Activated naive CD8-positive, alpha-beta T cell treated with anti-CD3 and anti-CD28 coated beads, Interleukin-2, amount 50 U/mL, for 24 hours (primary cell): ENCODE results near the gene GTPBP8.
A peak's percentile ranks its signal among the peaks of the same experiment; 100 is the strongest.
"Not testable (repeated sequence)": the region's sequence is repeated elsewhere in the genome, so short reads cannot be mapped to it uniquely, and the experiment has no call there.

Experiments
- ATAC-seq: fragments of 150-1000 bp; cut with Tn5 transposase; one replicate; pipeline ENCODE4 v1.10.0; 2021
- DNase-seq: peaks from one replicate; pipeline ENCODE4 v3.0.0; 2021
- H3K27ac Mint-ChIP-seq: one replicate; pipeline ENCODE4 v1.8.0; 2021; ENCODE audit warnings: mild to moderate bottlenecking, mixed read lengths
- H3K27me3 Mint-ChIP-seq: one replicate; pipeline ENCODE4 v1.8.0; 2021; ENCODE audit warnings: mixed read lengths
- H3K36me3 Mint-ChIP-seq: one replicate; pipeline ENCODE4 v1.8.0; 2021; ENCODE audit warnings: low read depth, mixed read lengths
- H3K4me1 Mint-ChIP-seq: one replicate; pipeline ENCODE4 v1.8.0; 2021; ENCODE audit warnings: mixed read lengths
- H3K4me3 Mint-ChIP-seq: one replicate; pipeline ENCODE4 v1.8.0; 2021; ENCODE audit warnings: mild to moderate bottlenecking, moderate library complexity, mixed read lengths
- H3K9me3 Mint-ChIP-seq: one replicate; pipeline ENCODE4 v1.8.0; 2021; ENCODE audit warnings: mixed read lengths

GTPBP8 gene

DNA sequence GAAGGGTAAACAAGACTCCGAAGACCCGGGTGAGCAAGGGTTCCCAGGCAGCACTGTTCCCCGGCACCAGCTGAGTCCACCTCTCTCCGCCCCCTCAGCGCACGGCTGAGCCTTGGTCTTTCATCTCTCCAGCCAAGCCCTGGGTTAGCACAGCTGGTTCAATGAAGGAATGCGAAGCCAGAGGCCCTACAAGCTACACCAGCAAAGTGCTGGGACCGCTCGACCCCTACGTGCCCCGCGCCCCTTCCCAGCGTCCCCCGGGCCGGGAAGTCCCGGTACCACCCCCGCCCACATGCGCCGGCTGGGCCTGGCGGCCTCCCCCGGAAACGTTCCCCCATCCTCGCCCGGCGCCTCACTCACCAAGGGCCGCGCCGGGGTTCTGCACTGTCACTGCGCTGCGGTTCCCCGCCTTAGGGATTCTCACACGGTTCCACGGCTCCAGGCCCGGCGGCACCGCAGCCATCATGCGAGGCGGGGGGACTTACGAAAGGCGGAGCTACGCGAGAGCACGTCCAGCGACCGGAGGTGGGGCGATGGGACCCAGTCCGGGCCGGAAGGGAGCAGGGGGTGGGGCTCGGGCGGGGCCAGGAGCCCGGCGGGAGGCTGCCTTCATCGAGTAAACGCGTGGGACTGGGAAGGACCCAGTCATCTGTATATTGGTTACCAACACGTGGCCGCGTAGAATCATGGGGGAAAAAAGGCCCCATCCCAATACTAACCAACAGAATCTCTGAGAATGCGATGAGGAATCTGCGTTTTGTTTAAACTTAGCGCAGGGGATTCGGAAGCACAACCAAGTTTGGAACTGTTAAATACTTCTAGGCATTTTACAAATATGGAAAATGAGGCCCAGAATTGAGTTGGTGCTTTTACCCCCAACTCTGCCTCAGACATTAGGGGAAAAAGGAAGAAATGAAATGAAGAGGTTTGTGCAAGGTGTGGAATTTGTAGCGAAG, 28.7 kb downstream of the GTPBP8 start:
- DNase-seq (peak; percentile 86), ATAC-seq (peak; percentile 95)
- Mint-ChIP-seq H3K4me1 (peaks cover 53% of the 10 kb centered on the region), H3K27me3 (no peaks in the 10 kb centered on the region), H3K36me3 (peaks cover 24% of the 10 kb centered on the region), H3K27ac (peak overlapping the region; percentile 93), H3K9me3 (peaks cover 3% of the 10 kb centered on the region), H3K4me3 (peak overlapping the region; percentile 96)

DNA sequence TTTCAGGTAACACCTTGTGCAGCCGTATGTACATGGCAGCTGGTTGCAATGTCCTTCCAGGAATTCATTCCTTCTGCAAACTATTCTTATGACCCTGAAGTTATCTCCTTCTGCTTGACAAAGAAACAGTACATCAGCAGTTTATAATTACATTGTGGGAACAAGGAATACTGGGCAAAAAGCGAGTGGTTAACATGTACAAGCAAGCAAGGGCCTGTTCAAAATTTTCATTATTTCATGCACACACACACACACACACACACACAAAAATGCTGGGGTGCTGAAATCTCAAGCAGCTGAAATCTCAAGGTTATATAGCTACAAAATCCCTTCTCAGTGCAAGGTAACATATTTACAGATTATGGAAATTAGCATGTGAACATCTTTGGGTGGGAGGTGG, 30.7 kb downstream of the GTPBP8 start:
- no peak overlapping the region for H3K4me3 Mint-ChIP-seq
- H3K36me3 Mint-ChIP-seq: peaks cover 7% of the 10 kb centered on the region
- H3K27ac Mint-ChIP-seq: no peak overlapping the region
- DNase-seq (no peak), ATAC-seq (no peak)
- H3K4me1 Mint-ChIP-seq: peaks cover 41% of the 10 kb centered on the region
- no peaks in the 10 kb centered on the region for H3K27me3 Mint-ChIP-seq
- peaks cover 3% of the 10 kb centered on the region for H3K9me3 Mint-ChIP-seq

DNA sequence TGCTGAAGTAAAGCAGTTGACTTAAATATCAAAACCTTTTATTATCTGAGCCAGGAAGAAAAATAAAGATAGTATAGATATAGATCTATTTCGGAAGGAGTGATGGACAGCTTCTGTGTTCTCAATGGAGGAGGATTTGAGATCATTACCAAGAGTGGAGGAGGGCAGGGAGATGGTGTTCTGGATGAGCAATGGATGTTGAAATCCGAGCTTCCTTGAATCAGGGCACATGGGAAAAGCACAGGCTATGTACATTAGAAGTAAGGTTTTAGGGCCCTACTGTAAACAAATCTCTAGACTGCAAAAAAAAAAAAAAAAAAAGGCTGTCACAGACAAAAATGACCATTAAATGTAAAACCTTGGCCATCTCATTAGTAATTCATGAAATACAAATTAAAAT, 43.2 kb downstream of the GTPBP8 start:
- DNase-seq (no peak), ATAC-seq (no peak)
- Mint-ChIP-seq H3K4me1 (no peaks in the 10 kb centered on the region), H3K36me3 (no peaks in the 10 kb centered on the region), H3K27ac (no peak overlapping the region), H3K4me3 (no peak overlapping the region), H3K27me3 (no peaks in the 10 kb centered on the region), H3K9me3 (no peaks in the 10 kb centered on the region)

DNA sequence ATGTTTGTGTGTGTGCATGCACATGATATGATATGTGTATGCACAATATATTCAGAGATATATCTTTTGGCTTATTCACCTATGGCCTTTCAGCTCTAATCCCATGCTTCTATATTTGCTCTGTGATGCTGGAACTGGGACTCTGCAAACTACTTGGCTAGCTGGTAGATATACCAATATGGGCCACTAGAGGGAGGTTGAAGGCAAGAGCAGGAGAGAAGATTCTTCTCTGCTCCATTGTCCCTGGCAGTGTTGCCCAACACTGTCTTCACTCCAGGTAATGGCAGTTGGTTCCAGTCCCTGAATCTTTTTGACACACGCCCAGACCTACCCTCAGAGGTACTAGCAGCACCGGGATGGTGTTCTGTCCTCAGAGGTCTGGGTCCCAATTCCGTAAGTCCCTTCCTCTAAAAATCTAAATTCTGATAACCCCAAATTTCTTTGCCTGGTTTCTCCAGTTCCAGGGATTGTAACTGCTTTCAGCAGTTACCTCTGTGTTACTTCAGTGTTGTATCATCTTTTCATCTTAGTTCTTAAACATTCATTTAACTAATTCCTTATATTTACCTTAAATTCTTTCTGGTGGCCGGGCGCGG, 44.7 kb downstream of the GTPBP8 start:
- peak; percentile 72 for ATAC-seq
- no peaks in the 10 kb centered on the region for H3K36me3 Mint-ChIP-seq
- H3K27me3 Mint-ChIP-seq: no peaks in the 10 kb centered on the region
- H3K4me3 Mint-ChIP-seq: no peak overlapping the region
- no peak overlapping the region for H3K27ac Mint-ChIP-seq
- H3K9me3 Mint-ChIP-seq: no peaks in the 10 kb centered on the region
- no peaks in the 10 kb centered on the region for H3K4me1 Mint-ChIP-seq
- DNase-seq: peak; percentile 28

DNA sequence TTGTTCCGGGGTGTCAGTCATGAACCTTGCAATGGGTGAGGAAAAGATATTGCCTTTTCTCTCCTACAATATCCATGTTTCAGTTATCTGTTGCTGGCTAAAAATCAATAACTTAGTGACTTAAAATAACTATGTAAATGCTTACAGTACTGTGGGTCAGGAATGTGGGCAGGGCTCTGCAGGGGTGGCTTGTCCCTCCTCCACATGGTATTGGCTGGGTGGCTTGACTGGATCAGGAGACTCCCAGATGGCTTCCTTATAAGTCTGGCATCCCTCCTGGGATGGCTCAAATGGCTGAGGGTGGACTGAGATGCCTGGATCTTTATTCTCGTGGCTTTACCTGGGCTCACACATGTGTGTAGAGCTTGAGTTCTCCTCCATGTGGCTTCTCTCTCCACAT, 47.5 kb downstream of the GTPBP8 start:
- no peaks in the 10 kb centered on the region for H3K4me1 Mint-ChIP-seq
- DNase-seq: no peak
- no peak overlapping the region for H3K4me3 Mint-ChIP-seq
- no peaks in the 10 kb centered on the region for H3K27me3 Mint-ChIP-seq
- no peaks in the 10 kb centered on the region for H3K36me3 Mint-ChIP-seq
- ATAC-seq: no peak
- no peaks in the 10 kb centered on the region for H3K9me3 Mint-ChIP-seq
- H3K27ac Mint-ChIP-seq: no peak overlapping the region

DNA sequence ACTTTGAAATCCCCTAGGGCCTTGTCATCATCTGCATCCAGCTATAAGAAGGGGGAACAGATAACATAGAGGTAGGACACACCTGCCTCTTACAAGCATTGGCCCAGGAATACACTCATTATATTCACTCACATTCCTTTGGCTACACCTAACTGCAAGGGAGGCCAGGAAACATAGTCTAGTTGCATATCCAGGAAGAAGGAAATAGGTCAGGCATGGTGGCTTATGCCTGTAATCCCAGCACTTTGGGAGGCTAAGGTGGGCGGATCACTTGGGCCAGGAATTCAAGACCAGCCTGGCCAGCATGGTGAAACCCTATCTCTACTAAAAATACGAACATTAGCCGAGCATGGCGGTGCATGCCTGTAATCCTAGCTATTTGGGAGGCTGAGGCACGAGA, 48.8 kb downstream of the GTPBP8 start:
- DNase-seq: no peak
- H3K4me3 Mint-ChIP-seq: no peak overlapping the region
- H3K36me3 Mint-ChIP-seq: peaks cover 3% of the 10 kb centered on the region
- no peak for ATAC-seq
- no peaks in the 10 kb centered on the region for H3K9me3 Mint-ChIP-seq
- H3K4me1 Mint-ChIP-seq: no peaks in the 10 kb centered on the region
- H3K27me3 Mint-ChIP-seq: no peaks in the 10 kb centered on the region
- H3K27ac Mint-ChIP-seq: no peak overlapping the region

DNA sequence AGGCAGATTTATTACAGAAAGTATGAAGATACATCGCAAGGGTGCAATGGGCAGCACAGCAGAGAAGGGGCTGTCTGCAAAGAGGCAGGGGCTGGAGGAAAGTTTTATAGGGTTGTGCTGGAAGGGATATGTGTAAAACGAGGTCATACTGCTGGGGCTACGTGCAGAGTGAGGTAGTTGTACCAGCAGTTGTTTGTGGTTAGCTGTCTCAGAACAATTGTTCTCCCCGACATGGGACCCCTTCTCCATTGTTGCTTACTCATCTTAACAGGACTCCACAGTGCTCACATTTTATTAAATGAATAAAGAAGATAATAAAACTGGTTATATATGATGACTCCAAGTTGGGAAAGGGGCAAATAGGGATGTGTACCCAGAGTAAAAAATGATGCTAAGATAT, 49.4 kb downstream of the GTPBP8 start:
- H3K27ac Mint-ChIP-seq: no peak overlapping the region
- no peak overlapping the region for H3K4me3 Mint-ChIP-seq
- H3K4me1 Mint-ChIP-seq: no peaks in the 10 kb centered on the region
- H3K36me3 Mint-ChIP-seq: peaks cover 4% of the 10 kb centered on the region
- DNase-seq: no peak
- H3K9me3 Mint-ChIP-seq: peaks cover 3% of the 10 kb centered on the region
- no peaks in the 10 kb centered on the region for H3K27me3 Mint-ChIP-seq
- no peak for ATAC-seq

DNA sequence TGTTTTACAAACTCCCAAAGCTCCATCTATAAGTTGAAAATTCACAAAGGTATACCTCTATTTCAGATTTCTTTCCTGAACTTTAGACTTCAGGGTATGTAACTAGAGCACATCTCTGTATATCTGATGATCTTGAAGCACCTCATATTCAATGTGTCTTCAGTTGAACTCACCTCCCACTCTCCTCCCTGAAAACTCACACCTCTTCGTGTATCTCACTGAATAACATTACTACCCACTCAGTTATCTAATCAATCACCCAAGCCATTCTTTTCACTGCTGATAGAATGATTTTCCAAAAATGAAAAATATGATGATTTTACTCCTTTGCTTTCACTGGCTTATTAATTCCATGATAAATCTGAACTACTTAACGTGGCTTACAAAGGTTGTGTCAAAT, 52.9 kb downstream of the GTPBP8 start:
- Mint-ChIP-seq H3K4me1 (no peaks in the 10 kb centered on the region), H3K9me3 (peaks cover 5% of the 10 kb centered on the region), H3K27ac (no peak overlapping the region), H3K27me3 (no peaks in the 10 kb centered on the region), H3K36me3 (peaks cover 7% of the 10 kb centered on the region), H3K4me3 (no peak overlapping the region)
- ATAC-seq (no peak), DNase-seq (no peak)

DNA sequence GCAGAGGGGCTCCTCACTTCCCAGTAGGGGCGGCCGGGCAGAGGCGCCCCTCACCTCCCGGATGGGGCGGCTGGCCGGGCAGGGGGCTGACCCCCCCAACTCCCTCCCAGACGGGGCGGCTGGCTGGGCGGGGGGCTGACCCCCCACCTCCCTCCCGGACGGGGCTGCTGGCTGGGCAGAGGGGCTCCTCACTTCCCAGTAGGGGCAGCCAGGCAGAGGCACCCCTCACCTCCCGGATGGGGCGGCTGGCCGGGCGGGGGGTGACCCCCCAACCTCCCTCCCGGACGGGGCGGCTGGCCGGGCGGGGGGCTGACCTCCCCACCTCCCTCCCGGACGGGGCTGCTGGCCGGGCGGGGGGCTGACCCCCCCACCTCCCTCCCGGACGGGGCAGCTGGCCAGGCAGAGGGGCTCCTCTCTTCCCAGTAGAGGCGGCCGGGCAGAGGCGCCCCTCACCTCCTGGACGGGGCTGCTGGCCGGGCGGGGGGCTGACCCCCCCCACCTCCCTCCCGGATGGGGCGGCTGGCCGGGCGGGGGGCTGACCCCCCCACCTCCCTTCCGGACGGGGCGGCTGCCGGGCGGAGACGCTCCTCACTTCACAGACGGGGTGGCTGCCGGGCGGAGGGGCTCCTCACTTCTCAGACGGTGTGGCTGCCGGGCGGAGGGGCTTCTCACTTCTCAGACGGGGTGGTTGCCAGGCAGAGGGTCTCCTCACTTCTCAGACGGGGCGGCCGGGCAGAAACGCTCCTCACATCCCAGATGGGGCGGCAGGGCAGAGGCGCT, 55.6 kb downstream of the GTPBP8 start:
- not testable (repeated sequence) for H3K4me3 Mint-ChIP-seq, H3K4me1 Mint-ChIP-seq, H3K27ac Mint-ChIP-seq, H3K36me3 Mint-ChIP-seq, H3K27me3 Mint-ChIP-seq, H3K9me3 Mint-ChIP-seq, DNase-seq, ATAC-seq

DNA sequence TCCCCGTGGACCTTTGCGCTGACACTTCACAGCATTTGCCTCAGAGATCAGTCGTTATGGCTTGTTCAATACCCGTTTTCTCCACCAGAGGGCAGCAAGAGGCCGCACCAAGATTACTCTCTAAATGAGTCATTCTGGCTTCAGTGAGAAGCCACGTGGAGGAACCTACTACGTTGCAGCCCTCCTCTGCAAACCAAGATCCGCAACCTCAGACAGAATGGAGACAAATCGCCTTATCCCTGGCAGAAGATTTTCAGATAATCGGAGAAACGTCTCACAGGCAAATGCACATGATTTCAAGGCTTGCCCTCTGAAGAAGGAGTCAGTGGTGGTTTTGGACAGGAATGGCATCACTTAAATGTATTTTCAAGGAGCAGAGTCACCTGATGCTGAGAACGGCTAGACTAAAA, 60.5 kb downstream of the GTPBP8 start:
- ATAC-seq (peak; percentile 98), DNase-seq (peak; percentile 86)
- Mint-ChIP-seq H3K9me3 (no peaks in the 10 kb centered on the region), H3K36me3 (peaks cover 2% of the 10 kb centered on the region), H3K27me3 (no peaks in the 10 kb centered on the region), H3K4me1 (peaks cover 3% of the 10 kb centered on the region), H3K4me3 (no peak overlapping the region), H3K27ac (no peak overlapping the region)
